Measurements from ENCODE around the gene THSD4.

Gene THSD4

GRCh38 chr15:71592203-71592602 lies 476.9 kb downstream of the THSD4 start:
- TF ChIP-seq, protein P1, sequence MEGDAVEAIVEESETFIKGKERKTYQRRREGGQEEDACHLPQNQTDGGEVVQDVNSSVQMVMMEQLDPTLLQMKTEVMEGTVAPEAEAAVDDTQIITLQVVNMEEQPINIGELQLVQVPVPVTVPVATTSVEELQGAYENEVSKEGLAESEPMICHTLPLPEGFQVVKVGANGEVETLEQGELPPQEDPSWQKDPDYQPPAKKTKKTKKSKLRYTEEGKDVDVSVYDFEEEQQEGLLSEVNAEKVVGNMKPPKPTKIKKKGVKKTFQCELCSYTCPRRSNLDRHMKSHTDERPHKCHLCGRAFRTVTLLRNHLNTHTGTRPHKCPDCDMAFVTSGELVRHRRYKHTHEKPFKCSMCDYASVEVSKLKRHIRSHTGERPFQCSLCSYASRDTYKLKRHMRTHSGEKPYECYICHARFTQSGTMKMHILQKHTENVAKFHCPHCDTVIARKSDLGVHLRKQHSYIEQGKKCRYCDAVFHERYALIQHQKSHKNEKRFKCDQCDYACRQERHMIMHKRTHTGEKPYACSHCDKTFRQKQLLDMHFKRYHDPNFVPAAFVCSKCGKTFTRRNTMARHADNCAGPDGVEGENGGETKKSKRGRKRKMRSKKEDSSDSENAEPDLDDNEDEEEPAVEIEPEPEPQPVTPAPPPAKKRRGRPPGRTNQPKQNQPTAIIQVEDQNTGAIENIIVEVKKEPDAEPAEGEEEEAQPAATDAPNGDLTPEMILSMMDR (conservative IDR thresholded peaks at IDR 0.05), result no peak
- H3K27ac ChIP-seq, result no peak overlapping the region

DNA sequence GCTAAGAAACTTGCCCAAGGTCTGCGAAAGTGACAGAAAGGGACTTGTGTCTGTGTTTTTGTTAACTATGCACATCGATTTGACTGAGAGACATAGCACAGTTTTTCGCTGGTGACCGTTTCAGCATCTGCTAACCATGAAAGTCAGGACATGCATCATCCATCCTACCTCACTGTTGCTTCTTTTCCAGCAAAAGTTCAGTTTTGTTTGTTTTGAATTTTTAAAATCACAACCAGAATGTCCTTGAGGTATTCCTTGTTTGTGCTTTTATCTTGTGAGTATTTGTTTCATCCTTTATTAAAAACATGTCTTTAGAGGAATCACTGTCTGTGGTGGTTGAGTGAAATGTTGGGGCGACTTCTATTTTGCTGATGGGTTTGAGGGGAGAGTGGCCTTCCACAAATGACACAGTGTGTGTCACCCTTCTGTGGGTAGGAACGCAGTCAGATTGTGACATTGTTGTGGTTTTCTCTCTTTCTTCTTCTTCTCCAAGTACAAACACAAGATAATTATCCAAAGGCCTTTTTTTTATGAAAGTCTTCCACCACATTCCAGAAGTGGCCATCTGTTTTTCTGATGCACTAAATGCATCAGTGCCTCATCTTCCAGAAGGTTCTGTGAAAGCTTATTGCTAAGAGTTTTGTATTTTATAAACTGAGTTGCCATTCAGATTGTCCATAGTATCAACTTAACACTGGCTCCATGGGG lies 480.7 kb downstream of the THSD4 start:
- no peak overlapping the region for H3K27ac ChIP-seq
- TF ChIP-seq, protein P1 (conservative IDR thresholded peaks at IDR 0.05), result no peak

GRCh38 chr15:71596672-71597071 lies 481.4 kb downstream of the THSD4 start:
- H3K27ac ChIP-seq, result no peak overlapping the region
- TF ChIP-seq, protein P1 (conservative IDR thresholded peaks at IDR 0.05), result no peak

DNA sequence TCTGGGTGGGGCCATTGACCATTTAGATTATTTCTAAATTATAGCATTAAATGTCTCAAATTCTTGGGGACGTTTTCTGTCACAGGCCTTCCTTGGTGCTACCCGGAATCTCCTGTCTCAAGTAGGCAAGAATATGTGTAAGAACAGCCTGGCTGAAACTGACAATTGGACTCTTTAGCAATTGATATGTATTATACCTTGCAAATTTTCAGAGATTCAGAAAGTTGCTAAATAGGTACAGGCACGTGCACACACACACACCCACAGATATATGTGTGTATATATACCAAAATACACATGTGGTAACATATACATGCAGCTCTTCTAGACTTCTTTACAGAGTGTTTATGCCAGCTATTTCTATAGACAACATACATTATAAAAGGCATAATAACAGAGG lies 481.9 kb downstream of the THSD4 start:
- no peak overlapping the region for H3K27ac ChIP-seq
- TF ChIP-seq, protein P1 (conservative IDR thresholded peaks at IDR 0.05), result no peak

GRCh38 chr15:71597637-71598036 lies 482.4 kb downstream of the THSD4 start:
- TF ChIP-seq, protein P1 (conservative IDR thresholded peaks at IDR 0.05), result no peak
- no peak overlapping the region for H3K27ac ChIP-seq

GRCh38 chr15:71598741-71599140 lies 483.5 kb downstream of the THSD4 start:
- TF ChIP-seq, protein P1 (conservative IDR thresholded peaks at IDR 0.05), result no peak
- no peak overlapping the region for H3K27ac ChIP-seq

DNA sequence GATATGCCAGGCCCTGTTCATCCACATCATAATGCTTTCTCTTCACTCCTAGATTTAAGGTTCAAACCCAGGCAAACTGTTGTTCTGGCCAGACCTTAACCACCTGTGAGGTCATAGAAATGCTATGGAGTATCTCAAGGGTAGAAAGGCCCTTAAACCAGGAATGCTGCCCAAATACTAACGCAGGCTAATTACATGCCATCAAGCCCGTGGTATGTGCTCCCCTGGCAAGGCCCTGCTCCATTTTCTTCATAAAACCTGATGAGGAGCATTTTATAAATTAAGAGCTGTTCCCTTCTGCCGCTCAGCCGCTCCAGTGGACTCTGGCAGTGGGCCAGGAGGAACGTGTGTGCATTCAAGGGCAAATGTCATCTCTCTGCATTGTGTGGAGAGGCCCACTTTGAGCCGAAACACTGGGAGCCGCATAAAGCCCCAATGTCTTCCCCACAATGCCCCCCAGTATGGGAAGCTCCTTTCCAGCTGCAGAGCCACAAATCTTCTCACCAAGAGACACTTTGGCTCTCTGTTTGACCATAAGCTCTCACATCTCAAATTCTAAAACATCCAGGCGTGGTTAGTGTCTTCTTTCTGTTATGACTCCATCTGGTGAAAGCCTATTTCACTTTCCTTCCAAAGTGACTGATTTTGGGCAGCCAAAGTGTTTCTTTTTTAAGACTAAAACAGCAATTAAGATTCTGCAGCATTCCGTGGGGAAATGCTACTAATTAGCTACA lies 484.3 kb downstream of the THSD4 start:
- H3K27ac ChIP-seq, result no peak overlapping the region
- TF ChIP-seq, protein P1 (conservative IDR thresholded peaks at IDR 0.05), result no peak

Measured in VCaP (cell line).